Measurements from ENCODE around the gene GABPB2.

GRCh38 chr1:151147665-151148064 is 77.1 kb downstream of the GABPB2 start:
- TF ChIP-seq POLR2AphosphoS5 (IDR thresholded peaks at IDR 0.05; ENCODE audit: low read depth) (no peak), CTCF (conservative IDR thresholded peaks at IDR 0.05; ENCODE audit: low read depth in 2 of 2) (no peak), EZH2 (IDR thresholded peaks at IDR 0.05; ENCODE audit: low read depth, unreplicated experiment) (no peak), CREB1 (CRISPR knock-in tag; IDR thresholded peaks at IDR 0.05; ENCODE audit: low read depth) (no peak), REST (IDR thresholded peaks at IDR 0.05; ENCODE audit: unreplicated experiment) (no peak), EZH2phosphoT487 (IDR thresholded peaks at IDR 0.05; ENCODE audit: unreplicated experiment) (no peak), JUNB (IDR thresholded peaks at IDR 0.05; ENCODE audit: unreplicated experiment) (no peak), ETS1 (IDR thresholded peaks at IDR 0.05) (no peak)

All from GM23338 (cell line).